GM23338 (cell line): ENCODE data around the gene XPA. TPM values are rescaled to one million over a fixed set of nuclear protein-coding genes. Genes with fewer than 3 reads are reported as not detected.

Experiments used
- ATAC-seq: fragments of 200-7000 bp; cut with Tn5 transposase; 3 replicates; pipeline ENCODE4 v1.9.1; 2020
- DNase-seq: peaks from one replicate; pipeline ENCODE4 v3.0.0-alpha.2; 2015; ENCODE audit warnings: low spot score
- H2AFZ ChIP-seq: fragments of 200-600 bp; sonication (generic); 2 replicates; pipeline ENCODE4 v1.8.0; 2016; ENCODE audit warnings: antibody characterized with exemption, mild to moderate bottlenecking, moderate library complexity
- H3F3A ChIP-seq: fragments of 200-600 bp; sonication (generic); replicated peaks from 2 replicates; pipeline ENCODE4 v1.8.0; 2017; ENCODE audit warnings: antibody characterized with exemption, mixed run types, low read depth
- H3K27ac ChIP-seq: fragments of 200-600 bp; sonication (generic); 2 replicates; pipeline ENCODE4 v1.6.1; 2016; ENCODE audit warnings: low read depth
- H3K27me3 ChIP-seq: fragments of 200-600 bp; sonication (generic); 2 replicates; pipeline ENCODE4 v1.8.0; 2016; ENCODE audit warnings: mild to moderate bottlenecking, mixed run types, moderate library complexity; ENCODE audit not compliant: insufficient read depth
- H3K36me3 ChIP-seq: fragments of 200-600 bp; sonication (generic); 2 replicates; pipeline ENCODE4 v1.8.0; 2016; ENCODE audit warnings: mild to moderate bottlenecking; ENCODE audit not compliant: insufficient read depth
- H3K4me1 ChIP-seq: fragments of 200-600 bp; sonication (generic); 2 replicates; pipeline ENCODE4 v1.8.0; 2016; ENCODE audit warnings: mild to moderate bottlenecking, moderate library complexity; ENCODE audit not compliant: insufficient read depth
- H3K4me2 ChIP-seq: fragments of 200-600 bp; sonication (generic); 2 replicates; pipeline ENCODE4 v1.7.1; 2017; ENCODE audit warnings: mixed run types
- H3K4me3 ChIP-seq: fragments of 200-600 bp; sonication (generic); 2 replicates; pipeline ENCODE4 v1.6.1; 2016; ENCODE audit warnings: mixed run types
- H3K79me2 ChIP-seq: fragments of 200-600 bp; sonication (generic); replicated peaks from 2 replicates; pipeline ENCODE4 v1.8.0; 2017; ENCODE audit warnings: mild to moderate bottlenecking; ENCODE audit not compliant: insufficient read depth
- H3K9me2 ChIP-seq: fragments of 200-600 bp; sonication (generic); 2 replicates; pipeline ENCODE4 v1.8.0; 2017; ENCODE audit not compliant: insufficient read depth
- H4K20me1 ChIP-seq: fragments of 200-600 bp; sonication (generic); replicated peaks from 2 replicates; pipeline ENCODE4 v1.8.0; 2017; ENCODE audit warnings: mild to moderate bottlenecking; ENCODE audit not compliant: insufficient read depth
- H3K27ac Mint-ChIP-seq: 2 replicates; pipeline ENCODE4 v1.8.0; 2020; ENCODE audit warnings: inconsistent platforms, mild to moderate bottlenecking, moderate library complexity, mixed read lengths
- H3K27me3 Mint-ChIP-seq: 3 replicates; pipeline ENCODE4 v1.8.0; 2022; ENCODE audit warnings: low read depth, mild to moderate bottlenecking, moderate library complexity, mixed read lengths, inconsistent platforms; ENCODE audit not compliant: insufficient read depth, poor library complexity
- H3K36me3 Mint-ChIP-seq: 3 replicates; pipeline ENCODE4 v1.8.0; 2021; ENCODE audit warnings: low read depth, mild to moderate bottlenecking, inconsistent platforms, moderate library complexity, mixed read lengths
- H3K4me1 Mint-ChIP-seq: 3 replicates; pipeline ENCODE4 v1.8.0; 2020; ENCODE audit warnings: mild to moderate bottlenecking, inconsistent platforms, mixed read lengths
- H3K4me3 Mint-ChIP-seq: 3 replicates; pipeline ENCODE4 v1.8.0; 2021; ENCODE audit warnings: moderate library complexity, mild to moderate bottlenecking, inconsistent platforms, mixed read lengths
- H3K9me3 Mint-ChIP-seq: 3 replicates; pipeline ENCODE4 v1.8.0; 2020; ENCODE audit warnings: moderate library complexity, mild to moderate bottlenecking, inconsistent platforms, mixed read lengths
- CREB1 ChIP-seq: fragments of 250-450 bp; sonication (Bioruptor Pico); IDR thresholded peaks from 2 replicates; pipeline ENCODE4 v1.5.0; 2020; ENCODE audit warnings: low read depth, mild to moderate bottlenecking, moderate library complexity
- CTCF ChIP-seq, 2 experiments: fragments of 200-600 bp in 1 of 2; sonication (generic) in 1 of 2; conservative IDR thresholded peaks; 2 replicates each; pipeline versions ENCODE4 v1.5.1 to v1.6.1; 2016 to 2017; ENCODE audit warnings: antibody characterized with exemption in 2 of 2, low read depth in 2 of 2, mild to moderate bottlenecking in 2 of 2, moderate library complexity in 1 of 2
- ETS1 ChIP-seq: IDR thresholded peaks from 2 replicates; pipeline ENCODE4 v1.6.1; 2016; ENCODE audit warnings: antibody characterized with exemption
- EZH2 ChIP-seq: fragments of 200-600 bp; sonication (generic); IDR thresholded peaks from one replicate; pipeline ENCODE4 v1.8.0; 2017; ENCODE audit warnings: antibody characterized with exemption, mild to moderate bottlenecking, low read depth; ENCODE audit not compliant: unreplicated experiment
- EZH2phosphoT487 ChIP-seq: fragments of 200-600 bp; sonication (generic); IDR thresholded peaks from one replicate; pipeline ENCODE4 v1.8.1; 2018; ENCODE audit warnings: antibody characterized with exemption; ENCODE audit not compliant: unreplicated experiment
- JUNB ChIP-seq: IDR thresholded peaks from one replicate; pipeline ENCODE4 v1.6.1; 2016; ENCODE audit warnings: antibody characterized with exemption; ENCODE audit not compliant: unreplicated experiment
- NANOG ChIP-seq: IDR thresholded peaks from 2 replicates; pipeline ENCODE4 v1.6.1; 2016; ENCODE audit warnings: antibody characterized with exemption, borderline replicate concordance
- STAT1 ChIP-seq: IDR thresholded peaks from one replicate; pipeline ENCODE4 v1.6.1; 2016; ENCODE audit warnings: antibody characterized with exemption; ENCODE audit not compliant: unreplicated experiment
- ZNF114 ChIP-seq: fragments of 250-450 bp; sonication (Bioruptor Pico); IDR thresholded peaks from 2 replicates; pipeline ENCODE4 v1.5.0; 2020; ENCODE audit warnings: mild to moderate bottlenecking, moderate library complexity
- ZNF331 ChIP-seq: fragments of 250-450 bp; sonication (Bioruptor Pico); IDR thresholded peaks from 2 replicates; pipeline ENCODE4 v1.5.0; 2020; ENCODE audit warnings: low read depth, mild to moderate bottlenecking, moderate library complexity
- polyA plus RNA-seq: library from polyadenylated mRNA; unstranded; fragments of >200 nt; fragmentation: Nextera tagmentation; extraction: Ambion mirVana; gene quantifications from 2 replicates; pipeline ENCODE4 v1.2.1, GENCODE V29; 2016
- total RNA-seq: library from RNA; depleted of rRNA; stranded (reverse); fragments of >200 nt; shearing (Covaris generic); gene quantifications from 2 replicates; pipeline ENCODE4 v1.2.3, GENCODE V29; 2014
- TF ChIP-seq, protein P1 (sequence below): IDR thresholded peaks from one replicate; pipeline ENCODE4 v1.6.1; 2018; ENCODE audit warnings: antibody characterized with exemption; ENCODE audit not compliant: unreplicated experiment

XPA gene
- total and polyA plus RNA-seq, 2 experiments from 2014 or later: 1.9 to 9.1 TPM

GRCh38 chr9:97695995-97696802, 941 bp downstream of the XPA start:
- no peak overlapping the region for H3K27ac Mint-ChIP-seq
- H2AFZ ChIP-seq: peak overlapping the region; percentile 93
- peak overlapping the region; percentile 98 for H3K4me2 ChIP-seq
- TF ChIP-seq STAT1: no peak
- H3F3A ChIP-seq: peaks cover 5% of the 10 kb centered on the region
- no peak for DNase-seq
- no peak for ATAC-seq
- H3K9me2 ChIP-seq: no peaks in the 10 kb centered on the region
- peak overlapping the region; percentile 87 for H3K4me3 ChIP-seq
- H3K9me3 Mint-ChIP-seq: no peaks in the 10 kb centered on the region
- no peak overlapping the region for H3K27ac ChIP-seq
- H4K20me1 ChIP-seq: no peaks in the 10 kb centered on the region; the same call in none of the 2 replicates
- peak overlapping the region; percentile 80 for H3K4me3 Mint-ChIP-seq
- peaks cover 14% of the 10 kb centered on the region; the same call in 2 of the 3 replicates for H3K4me1 Mint-ChIP-seq
- no peaks in the 10 kb centered on the region for H3K36me3 ChIP-seq
- H3K27me3 ChIP-seq: peaks cover 44% of the 10 kb centered on the region
- peaks cover 11% of the 10 kb centered on the region; the same call in 1 of the 2 replicates for H3K4me1 ChIP-seq
- H3K79me2 ChIP-seq: no peaks in the 10 kb centered on the region
- peaks cover 17% of the 10 kb centered on the region for H3K27me3 Mint-ChIP-seq
- peaks cover 3% of the 10 kb centered on the region; the same call in 1 of the 3 replicates for H3K36me3 Mint-ChIP-seq

DNA sequence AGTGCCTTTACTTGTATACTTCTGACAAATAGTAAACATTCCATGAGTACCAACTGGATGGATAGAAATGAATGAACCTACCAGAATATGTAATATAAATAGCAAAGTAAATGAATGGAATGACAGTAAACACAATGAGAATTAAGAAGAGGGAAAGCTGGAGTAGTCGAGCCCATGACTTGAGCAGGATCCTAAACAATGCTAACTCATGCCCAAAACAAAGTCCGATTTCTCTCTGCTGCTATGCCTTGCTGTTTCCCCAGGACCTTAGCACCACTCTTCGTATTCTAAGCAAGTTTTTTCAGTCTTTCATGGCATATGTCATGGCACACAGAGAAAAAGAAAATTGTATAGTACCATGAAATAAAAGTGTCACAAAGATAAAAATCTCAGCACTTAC, 1.8 kb downstream of the XPA start:
- Histone ChIP-seq H3K27me3 (peaks cover 44% of the 10 kb centered on the region), H3K4me3 (no peak overlapping the region), H3K9me2 (no peaks in the 10 kb centered on the region), H3K27ac (no peak overlapping the region), H3F3A (peaks cover 5% of the 10 kb centered on the region), H3K79me2 (no peaks in the 10 kb centered on the region), H2AFZ (no peak overlapping the region), H3K4me2 (no peak overlapping the region), H4K20me1 (no peaks in the 10 kb centered on the region; the same call in none of the 2 replicates), H3K36me3 (no peaks in the 10 kb centered on the region), H3K4me1 (peaks cover 11% of the 10 kb centered on the region; the same call in 1 of the 2 replicates)
- ATAC-seq (no peak), DNase-seq (no peak)
- H3K27ac Mint-ChIP-seq: no peak overlapping the region
- peaks cover 3% of the 10 kb centered on the region; the same call in 1 of the 3 replicates for H3K36me3 Mint-ChIP-seq
- H3K4me3 Mint-ChIP-seq: no peak overlapping the region
- H3K4me1 Mint-ChIP-seq: peaks cover 14% of the 10 kb centered on the region; the same call in 2 of the 3 replicates
- H3K27me3 Mint-ChIP-seq: peaks cover 15% of the 10 kb centered on the region
- H3K9me3 Mint-ChIP-seq: no peaks in the 10 kb centered on the region
- no peak for TF ChIP-seq ZNF331 (CRISPR knock-in tag)
- TF ChIP-seq CTCF (conservative IDR thresholded peaks at IDR 0.05; ENCODE audit: low read depth in 2 of 2): no peak
- no peak for TF ChIP-seq JUNB
- TF ChIP-seq EZH2phosphoT487: no peak
- TF ChIP-seq EZH2: no peak
- no peak for TF ChIP-seq ZNF114
- TF ChIP-seq, protein P1, sequence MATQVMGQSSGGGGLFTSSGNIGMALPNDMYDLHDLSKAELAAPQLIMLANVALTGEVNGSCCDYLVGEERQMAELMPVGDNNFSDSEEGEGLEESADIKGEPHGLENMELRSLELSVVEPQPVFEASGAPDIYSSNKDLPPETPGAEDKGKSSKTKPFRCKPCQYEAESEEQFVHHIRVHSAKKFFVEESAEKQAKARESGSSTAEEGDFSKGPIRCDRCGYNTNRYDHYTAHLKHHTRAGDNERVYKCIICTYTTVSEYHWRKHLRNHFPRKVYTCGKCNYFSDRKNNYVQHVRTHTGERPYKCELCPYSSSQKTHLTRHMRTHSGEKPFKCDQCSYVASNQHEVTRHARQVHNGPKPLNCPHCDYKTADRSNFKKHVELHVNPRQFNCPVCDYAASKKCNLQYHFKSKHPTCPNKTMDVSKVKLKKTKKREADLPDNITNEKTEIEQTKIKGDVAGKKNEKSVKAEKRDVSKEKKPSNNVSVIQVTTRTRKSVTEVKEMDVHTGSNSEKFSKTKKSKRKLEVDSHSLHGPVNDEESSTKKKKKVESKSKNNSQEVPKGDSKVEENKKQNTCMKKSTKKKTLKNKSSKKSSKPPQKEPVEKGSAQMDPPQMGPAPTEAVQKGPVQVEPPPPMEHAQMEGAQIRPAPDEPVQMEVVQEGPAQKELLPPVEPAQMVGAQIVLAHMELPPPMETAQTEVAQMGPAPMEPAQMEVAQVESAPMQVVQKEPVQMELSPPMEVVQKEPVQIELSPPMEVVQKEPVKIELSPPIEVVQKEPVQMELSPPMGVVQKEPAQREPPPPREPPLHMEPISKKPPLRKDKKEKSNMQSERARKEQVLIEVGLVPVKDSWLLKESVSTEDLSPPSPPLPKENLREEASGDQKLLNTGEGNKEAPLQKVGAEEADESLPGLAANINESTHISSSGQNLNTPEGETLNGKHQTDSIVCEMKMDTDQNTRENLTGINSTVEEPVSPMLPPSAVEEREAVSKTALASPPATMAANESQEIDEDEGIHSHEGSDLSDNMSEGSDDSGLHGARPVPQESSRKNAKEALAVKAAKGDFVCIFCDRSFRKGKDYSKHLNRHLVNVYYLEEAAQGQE: no peak
- TF ChIP-seq CREB1 (CRISPR knock-in tag): no peak
- TF ChIP-seq NANOG: no peak
- TF ChIP-seq STAT1: no peak
- no peak for TF ChIP-seq ETS1
